Activated CD8-positive, alpha-beta T cell treated with anti-CD3 and anti-CD28 coated beads for 36 hours (primary cell): ENCODE results near the gene MYLIP. TPM values are rescaled to one million over a fixed set of nuclear protein-coding genes. Genes with fewer than 3 reads are reported as not detected.

Experiments used
- ATAC-seq: fragments of 200-7000 bp; cut with Tn5 transposase; one replicate; pipeline ENCODE4 v1.10.0; 2021; ENCODE audit warnings: mild to moderate bottlenecking, moderate library complexity
- CTCF ChIA-PET: fragments of 350-600 bp; sonication (Branson Sonifier 250); formaldehyde crosslinking; loops from one replicate; lab custom pipeline; 2021; ENCODE audit warnings: antibody characterized with exemption; lab: Charles Lee
- POLR2A ChIA-PET: fragments of 350-600 bp; sonication (Branson Sonifier 250); formaldehyde crosslinking; loops from one replicate; lab custom pipeline; 2021; ENCODE audit warnings: antibody characterized with exemption; lab: Charles Lee
- DNase-seq: peaks from one replicate; pipeline ENCODE4 v3.0.0-alpha.2; 2020
- H3K27ac Mint-ChIP-seq: one replicate; pipeline ENCODE4 v1.8.0; 2021; ENCODE audit warnings: mild to moderate bottlenecking, mixed read lengths
- H3K27me3 Mint-ChIP-seq: one replicate; pipeline ENCODE4 v1.8.0; 2021; ENCODE audit warnings: mixed read lengths
- H3K36me3 Mint-ChIP-seq: one replicate; pipeline ENCODE4 v1.8.0; 2021; ENCODE audit warnings: low read depth, mixed read lengths
- H3K4me1 Mint-ChIP-seq: one replicate; pipeline ENCODE4 v1.8.0; 2021; ENCODE audit warnings: low read depth, mixed read lengths
- H3K4me3 Mint-ChIP-seq: one replicate; pipeline ENCODE4 v1.8.0; 2021; ENCODE audit warnings: mild to moderate bottlenecking, moderate library complexity, mixed read lengths
- H3K9me3 Mint-ChIP-seq: one replicate; pipeline ENCODE4 v1.8.0; 2021; ENCODE audit warnings: mixed read lengths
- intact Hi-C: fragments of 100-400 bp; cut with micrococcal nuclease; formaldehyde crosslinking; loops from one replicate; pipeline ENCODE4 v1.10.0; 2022
- total RNA-seq, 2 experiments: library from RNA; stranded (reverse); gene quantifications; one replicate each; pipeline ENCODE4 v1.2.3, GENCODE V29; 2021
- TF ChIP-seq, protein P1 (sequence below): fragments of 200-600 bp; IDR thresholded peaks from one replicate; pipeline ENCODE4 v1.8.0; 2022; ENCODE audit warnings: antibody characterized with exemption, mild to moderate bottlenecking

The MYLIP gene
- total RNA-seq, 2 experiments from 2014 or later = 7.7 to 8.1 TPM

DNA sequence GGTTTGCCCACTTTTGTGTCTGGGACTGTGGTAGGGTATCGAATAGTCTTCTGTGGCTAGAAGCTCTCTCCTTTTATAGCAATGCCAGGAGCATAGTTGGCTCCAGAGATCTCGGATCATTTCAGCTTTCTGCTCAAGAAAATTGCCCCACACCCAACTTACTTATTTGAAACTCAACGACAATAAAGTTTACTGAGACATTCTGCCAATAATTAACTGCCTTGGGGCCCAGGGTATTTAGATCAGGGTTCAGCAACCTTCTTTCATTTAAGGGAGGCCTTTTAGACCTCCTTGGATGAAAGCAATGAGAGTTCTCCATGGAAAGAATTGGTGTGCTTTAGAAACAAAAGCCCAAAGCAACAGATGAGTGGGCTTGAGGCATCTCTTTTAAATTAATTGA is 55.7 kb downstream of the MYLIP start:
- intact Hi-C loops = loop anchor here (5.0 kb wide), 1 partner anchor 52 kb away; no protein-coding TSS in a partner anchor
- peaks cover 5% of the 10 kb centered on the region for H3K36me3 Mint-ChIP-seq
- H3K4me3 Mint-ChIP-seq = no peak overlapping the region
- H3K9me3 Mint-ChIP-seq = peaks cover 15% of the 10 kb centered on the region
- TF ChIP-seq, protein P1, sequence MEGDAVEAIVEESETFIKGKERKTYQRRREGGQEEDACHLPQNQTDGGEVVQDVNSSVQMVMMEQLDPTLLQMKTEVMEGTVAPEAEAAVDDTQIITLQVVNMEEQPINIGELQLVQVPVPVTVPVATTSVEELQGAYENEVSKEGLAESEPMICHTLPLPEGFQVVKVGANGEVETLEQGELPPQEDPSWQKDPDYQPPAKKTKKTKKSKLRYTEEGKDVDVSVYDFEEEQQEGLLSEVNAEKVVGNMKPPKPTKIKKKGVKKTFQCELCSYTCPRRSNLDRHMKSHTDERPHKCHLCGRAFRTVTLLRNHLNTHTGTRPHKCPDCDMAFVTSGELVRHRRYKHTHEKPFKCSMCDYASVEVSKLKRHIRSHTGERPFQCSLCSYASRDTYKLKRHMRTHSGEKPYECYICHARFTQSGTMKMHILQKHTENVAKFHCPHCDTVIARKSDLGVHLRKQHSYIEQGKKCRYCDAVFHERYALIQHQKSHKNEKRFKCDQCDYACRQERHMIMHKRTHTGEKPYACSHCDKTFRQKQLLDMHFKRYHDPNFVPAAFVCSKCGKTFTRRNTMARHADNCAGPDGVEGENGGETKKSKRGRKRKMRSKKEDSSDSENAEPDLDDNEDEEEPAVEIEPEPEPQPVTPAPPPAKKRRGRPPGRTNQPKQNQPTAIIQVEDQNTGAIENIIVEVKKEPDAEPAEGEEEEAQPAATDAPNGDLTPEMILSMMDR = no peak
- peaks cover 22% of the 10 kb centered on the region for H3K4me1 Mint-ChIP-seq
- no peak for ATAC-seq
- no peak for DNase-seq
- no peaks in the 10 kb centered on the region for H3K27me3 Mint-ChIP-seq
- CTCF ChIA-PET = interaction anchor here (0.9 to 2.8 kb wide), 7 partner anchors 22 to 493 kb away, joined by 3 to 39 read pairs (median 5); partner anchors contain the start of gene MYLIP
- H3K27ac Mint-ChIP-seq = no peak overlapping the region
- POLR2A ChIA-PET = no interaction called here

DNA sequence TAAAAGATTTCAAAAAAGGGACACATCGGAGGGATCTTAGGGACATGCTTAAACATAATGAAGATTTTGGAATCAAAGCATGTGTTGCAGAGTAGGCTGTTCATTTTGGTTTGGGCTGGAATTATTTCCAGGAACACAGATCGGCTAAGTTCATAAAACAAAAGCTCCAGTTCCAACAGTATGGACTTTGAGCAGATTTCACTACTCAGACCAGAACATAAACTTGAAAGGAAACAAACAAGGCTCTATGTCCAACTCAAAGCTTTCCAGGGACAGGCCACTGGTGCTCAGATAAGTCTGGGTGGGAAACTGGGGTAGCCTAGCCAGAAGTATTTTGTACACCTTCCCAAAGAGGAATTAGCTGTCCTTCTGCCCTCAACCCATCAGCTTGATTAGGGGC is 58.3 kb downstream of the MYLIP start:
- H3K9me3 Mint-ChIP-seq = no peaks in the 10 kb centered on the region
- POLR2A ChIA-PET = no interaction called here
- no peaks in the 10 kb centered on the region for H3K36me3 Mint-ChIP-seq
- ATAC-seq = no peak
- peaks cover 4% of the 10 kb centered on the region for H3K27me3 Mint-ChIP-seq
- no peak overlapping the region for H3K4me3 Mint-ChIP-seq
- no peak overlapping the region for H3K27ac Mint-ChIP-seq
- no peak for DNase-seq
- CTCF ChIA-PET = interaction anchor here (0.8 to 2.1 kb wide), 3 partner anchors 9 to 496 kb away, joined by 4 to 8 read pairs (median 4); no protein-coding TSS in a partner anchor
- H3K4me1 Mint-ChIP-seq = peaks cover 7% of the 10 kb centered on the region
- TF ChIP-seq, protein P1 = no peak
- intact Hi-C loops = no loop called here

DNA sequence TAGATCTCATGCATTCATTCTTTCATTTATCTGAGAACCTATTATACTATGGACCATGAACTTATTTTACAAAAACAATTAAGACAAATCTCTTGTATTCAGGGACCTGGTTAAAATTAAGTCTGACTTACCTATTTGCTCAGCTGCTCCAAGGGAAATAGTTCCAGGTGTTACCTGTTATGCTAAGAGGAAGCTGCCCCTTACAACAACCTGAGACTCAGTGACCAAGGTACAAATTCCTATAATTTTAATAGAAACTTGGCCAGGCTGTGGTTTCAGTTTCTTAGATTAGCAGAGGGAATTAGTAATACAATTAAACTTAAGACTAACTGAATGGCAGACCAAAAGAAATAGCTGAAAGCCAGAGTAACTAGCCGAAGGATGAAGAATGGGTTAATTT is 61.3 kb downstream of the MYLIP start:
- Mint-ChIP-seq H3K27ac (no peak overlapping the region), H3K4me1 (no peaks in the 10 kb centered on the region), H3K36me3 (no peaks in the 10 kb centered on the region), H3K4me3 (no peak overlapping the region), H3K9me3 (no peaks in the 10 kb centered on the region), H3K27me3 (peaks cover 13% of the 10 kb centered on the region)
- ChIA-PET POLR2A (interaction anchor here (1.1 kb wide), 1 partner anchor 52 kb away, joined by 3 read pairs; no protein-coding TSS in a partner anchor), CTCF (interaction anchor here (1.1 to 1.2 kb wide), 2 partner anchors 10 to 59 kb away, joined by 3 to 4 read pairs; no protein-coding TSS in a partner anchor)
- intact Hi-C loops = no loop called here
- ATAC-seq (no peak), DNase-seq (no peak)
- TF ChIP-seq, protein P1 = no peak

DNA sequence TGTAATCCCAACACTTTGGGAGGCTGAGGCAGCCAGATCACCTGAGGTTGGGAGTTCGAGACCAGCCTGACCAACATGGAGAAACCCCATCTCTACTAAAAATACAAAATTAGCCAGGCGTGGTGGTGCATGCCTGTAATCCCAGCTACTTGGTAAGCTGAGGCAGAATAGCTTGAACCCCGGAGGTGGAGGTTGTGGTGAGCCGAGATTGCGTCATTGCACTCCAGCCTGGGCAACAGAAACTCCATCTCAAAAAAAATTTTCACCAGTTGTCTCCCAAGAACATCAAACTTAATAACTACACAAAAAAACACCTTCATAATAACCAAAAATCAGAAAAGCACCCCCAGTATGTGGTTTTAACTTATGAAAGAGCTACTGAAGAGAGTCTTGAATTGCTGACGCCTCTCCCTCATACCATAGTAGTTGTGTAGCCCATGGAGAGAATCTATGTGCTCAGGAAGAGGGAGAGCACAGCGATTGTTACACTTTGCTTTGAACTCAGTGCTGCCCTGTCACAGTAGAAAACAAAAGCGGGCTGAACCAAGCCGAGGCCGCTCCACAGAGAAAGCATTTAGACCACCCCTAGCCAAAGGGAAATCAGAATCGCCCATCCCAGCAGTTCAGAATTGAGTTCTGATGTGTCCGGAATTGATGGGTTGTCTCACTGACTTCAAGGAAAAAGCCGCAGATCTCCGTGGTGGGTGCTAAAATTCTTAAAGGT is 67.5 kb downstream of the MYLIP start:
- intact Hi-C loops = no loop called here

More for the DNA sequence above, 67.5 kb downstream of the MYLIP start:
- H3K36me3 Mint-ChIP-seq = no peaks in the 10 kb centered on the region
- DNase-seq (no peak), ATAC-seq (no peak)
- H3K4me1 Mint-ChIP-seq = no peaks in the 10 kb centered on the region
- no peak overlapping the region for H3K27ac Mint-ChIP-seq
- H3K27me3 Mint-ChIP-seq = peaks cover 9% of the 10 kb centered on the region
- no peaks in the 10 kb centered on the region for H3K9me3 Mint-ChIP-seq
- TF ChIP-seq, protein P1 = no peak
- ChIA-PET POLR2A (no interaction called here), CTCF (interaction anchor here (0.7 to 1.0 kb wide), 3 partner anchors 10 to 505 kb away, joined by 3 to 6 read pairs (median 4); no protein-coding TSS in a partner anchor)
- no peak overlapping the region for H3K4me3 Mint-ChIP-seq
